ENCODE results near the gene NR1D2. TPM values are rescaled to one million over a fixed set of nuclear protein-coding genes. Genes with fewer than 3 reads are reported as not detected.

The NR1D2 gene
- total RNA-seq, 3 donors from 2014 or later (not counting 1 experiment from before 2014, with no cell fraction given), result 72.5 to 94.2 (median 92.1) TPM

DNA sequence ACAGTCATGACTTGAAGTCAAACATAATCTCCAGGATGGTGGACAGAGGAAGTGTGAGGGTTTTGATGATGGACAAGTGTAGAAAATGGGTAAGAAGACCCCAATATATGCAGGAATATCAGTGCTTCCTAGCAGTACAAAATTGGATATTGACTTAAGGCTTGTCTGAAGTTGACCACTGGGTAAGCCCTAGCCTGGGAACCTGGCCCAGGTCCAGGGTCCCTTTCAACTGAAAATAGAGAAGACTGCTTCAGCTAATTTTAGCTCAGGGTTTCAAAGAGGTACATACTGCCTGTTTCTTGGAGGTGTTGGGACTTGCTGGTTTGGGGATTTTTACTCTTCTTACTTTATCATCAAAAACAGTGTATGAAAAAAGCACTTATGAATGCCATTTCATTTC is 4.7 kb downstream of the NR1D2 start:
- peak overlapping the region; percentile 20 for H3K27ac ChIP-seq (ENCODE audit: low read length)
- Mint-ChIP-seq H3K4me3 (peak overlapping the region; percentile 77), H3K9me3 (no peaks in the 10 kb centered on the region), H3K27me3 (ENCODE audit: low read depth in 2 of 2) (no peaks in the 10 kb centered on the region), H3K36me3 (no peaks in the 10 kb centered on the region), H3K27ac (peak overlapping the region; percentile 81 to 89), H3K4me1 (peaks cover 56 to 57% of the 10 kb centered on the region in 2 donors)
- peaks cover 4% of the 10 kb centered on the region for H3K36me3 ChIP-seq (ENCODE audit: control insufficient read depth, insufficient read depth, low read length)
- H3K4me1 ChIP-seq (ENCODE audit: control insufficient read depth, insufficient read depth, low read length), result peaks cover 12% of the 10 kb centered on the region
- no peak overlapping the region for H3K4me3 ChIP-seq (ENCODE audit: low read length)
- ATAC-seq (no peak), DNase-seq (no peak)
- intact Hi-C loops (cut with micrococcal nuclease), result loop anchor here (10.0 kb wide), 1 partner anchor 145 kb away; the partner anchor contains the start of gene UBE2E1
- H3K27me3 ChIP-seq (ENCODE audit: control insufficient read depth, insufficient read depth, low read length), result no peaks in the 10 kb centered on the region
- H3K9me3 ChIP-seq (ENCODE audit: control insufficient read depth, insufficient read depth, low read length), result no peaks in the 10 kb centered on the region
- TF ChIP-seq, protein P1, sequence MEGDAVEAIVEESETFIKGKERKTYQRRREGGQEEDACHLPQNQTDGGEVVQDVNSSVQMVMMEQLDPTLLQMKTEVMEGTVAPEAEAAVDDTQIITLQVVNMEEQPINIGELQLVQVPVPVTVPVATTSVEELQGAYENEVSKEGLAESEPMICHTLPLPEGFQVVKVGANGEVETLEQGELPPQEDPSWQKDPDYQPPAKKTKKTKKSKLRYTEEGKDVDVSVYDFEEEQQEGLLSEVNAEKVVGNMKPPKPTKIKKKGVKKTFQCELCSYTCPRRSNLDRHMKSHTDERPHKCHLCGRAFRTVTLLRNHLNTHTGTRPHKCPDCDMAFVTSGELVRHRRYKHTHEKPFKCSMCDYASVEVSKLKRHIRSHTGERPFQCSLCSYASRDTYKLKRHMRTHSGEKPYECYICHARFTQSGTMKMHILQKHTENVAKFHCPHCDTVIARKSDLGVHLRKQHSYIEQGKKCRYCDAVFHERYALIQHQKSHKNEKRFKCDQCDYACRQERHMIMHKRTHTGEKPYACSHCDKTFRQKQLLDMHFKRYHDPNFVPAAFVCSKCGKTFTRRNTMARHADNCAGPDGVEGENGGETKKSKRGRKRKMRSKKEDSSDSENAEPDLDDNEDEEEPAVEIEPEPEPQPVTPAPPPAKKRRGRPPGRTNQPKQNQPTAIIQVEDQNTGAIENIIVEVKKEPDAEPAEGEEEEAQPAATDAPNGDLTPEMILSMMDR (IDR thresholded peaks at IDR 0.05), result no peak

- peaks cover 11% of the 10 kb centered on the region for H3K4me1 ChIP-seq (ENCODE audit: control insufficient read depth, insufficient read depth, low read length)
- H3K4me3 ChIP-seq (ENCODE audit: low read length), result no peak overlapping the region
- Mint-ChIP-seq H3K4me3 (peak overlapping the region; percentile 77), H3K27me3 (ENCODE audit: low read depth in 2 of 2) (no peaks in the 10 kb centered on the region), H3K27ac (peak overlapping the region; percentile 81 to 89), H3K36me3 (no peaks in the 10 kb centered on the region), H3K9me3 (no peaks in the 10 kb centered on the region), H3K4me1 (peaks cover 58 to 59% of the 10 kb centered on the region in 2 donors)
- DNase-seq, result peak in 1 of 2 donors; percentile 24
- intact Hi-C loops (cut with micrococcal nuclease), result no loop called here
- no peak for ATAC-seq
- TF ChIP-seq, protein P1 (IDR thresholded peaks at IDR 0.05), result no peak
- H3K9me3 ChIP-seq (ENCODE audit: control insufficient read depth, insufficient read depth, low read length), result no peaks in the 10 kb centered on the region
- peak overlapping the region; percentile 20 for H3K27ac ChIP-seq (ENCODE audit: low read length)
- peaks cover 6% of the 10 kb centered on the region for H3K36me3 ChIP-seq (ENCODE audit: control insufficient read depth, insufficient read depth, low read length)
- no peaks in the 10 kb centered on the region for H3K27me3 ChIP-seq (ENCODE audit: control insufficient read depth, insufficient read depth, low read length)
Observed at GRCh38 chr3:23950293-23950692, 5.2 kb downstream of the NR1D2 start.

DNA sequence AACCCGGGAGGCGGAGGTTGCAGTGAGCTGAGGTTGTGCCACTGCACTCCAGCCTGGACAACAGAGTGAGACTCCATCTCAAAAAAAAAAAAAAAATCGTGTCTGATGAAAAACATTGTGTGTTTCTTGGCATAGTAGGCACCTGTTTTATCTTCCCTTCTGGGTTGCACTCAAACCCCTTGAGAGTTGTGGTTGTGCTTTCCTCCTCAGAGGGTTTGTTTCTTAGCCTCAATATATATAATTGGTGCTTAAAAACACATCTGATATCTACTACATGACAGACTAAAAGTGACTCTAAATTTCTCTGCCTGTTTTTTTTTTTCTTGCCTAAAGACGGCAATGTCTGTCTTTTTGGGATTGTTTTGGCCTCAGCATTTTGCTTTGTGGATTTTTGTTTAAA is 7.6 kb downstream of the NR1D2 start:
- Mint-ChIP-seq H3K27ac (no peak overlapping the region), H3K9me3 (no peaks in the 10 kb centered on the region), H3K27me3 (ENCODE audit: low read depth in 2 of 2) (no peaks in the 10 kb centered on the region), H3K36me3 (no peaks in the 10 kb centered on the region), H3K4me1 (peaks cover 53 to 57% of the 10 kb centered on the region in 2 donors), H3K4me3 (no peak overlapping the region)
- DNase-seq, result no peak
- peaks cover 11% of the 10 kb centered on the region for H3K36me3 ChIP-seq (ENCODE audit: control insufficient read depth, insufficient read depth, low read length)
- intact Hi-C loops (cut with micrococcal nuclease), result no loop called here
- no peak overlapping the region for H3K27ac ChIP-seq (ENCODE audit: low read length)
- H3K27me3 ChIP-seq (ENCODE audit: control insufficient read depth, insufficient read depth, low read length), result no peaks in the 10 kb centered on the region
- WGBS (ENCODE audit: insufficient coverage), result 62% methylated on average over 4 of the region's 4 CpGs
- H3K4me3 ChIP-seq (ENCODE audit: low read length), result no peak overlapping the region
- H3K9me3 ChIP-seq (ENCODE audit: control insufficient read depth, insufficient read depth, low read length), result no peaks in the 10 kb centered on the region
- ATAC-seq, result no peak
- TF ChIP-seq, protein P1 (IDR thresholded peaks at IDR 0.05), result no peak
- peaks cover 3% of the 10 kb centered on the region for H3K4me1 ChIP-seq (ENCODE audit: control insufficient read depth, insufficient read depth, low read length)

- peaks cover 3% of the 10 kb centered on the region for H3K4me1 ChIP-seq (ENCODE audit: control insufficient read depth, insufficient read depth, low read length)
- no peaks in the 10 kb centered on the region for H3K9me3 Mint-ChIP-seq
- no peak overlapping the region for H3K4me3 Mint-ChIP-seq
- H3K36me3 ChIP-seq (ENCODE audit: control insufficient read depth, insufficient read depth, low read length), result peaks cover 11% of the 10 kb centered on the region
- H3K36me3 Mint-ChIP-seq, result no peaks in the 10 kb centered on the region
- peaks cover 45 to 51% of the 10 kb centered on the region in 2 donors for H3K4me1 Mint-ChIP-seq
- H3K27me3 Mint-ChIP-seq (ENCODE audit: low read depth in 2 of 2), result no peaks in the 10 kb centered on the region
- TF ChIP-seq, protein P1 (IDR thresholded peaks at IDR 0.05), result no peak
- ATAC-seq, result peak in 1 of 3 donors; percentile 2
- intact Hi-C loops (cut with micrococcal nuclease), result no loop called here
- H3K27ac ChIP-seq (ENCODE audit: low read length), result no peak overlapping the region
- H3K4me3 ChIP-seq (ENCODE audit: low read length), result no peak overlapping the region
- no peaks in the 10 kb centered on the region for H3K27me3 ChIP-seq (ENCODE audit: control insufficient read depth, insufficient read depth, low read length)
- WGBS (ENCODE audit: insufficient coverage), result no CpG with 5 or more reads among the region's 1 CpG
- H3K9me3 ChIP-seq (ENCODE audit: control insufficient read depth, insufficient read depth, low read length), result no peaks in the 10 kb centered on the region
- no peak for DNase-seq
- H3K27ac Mint-ChIP-seq, result no peak overlapping the region
Observed at GRCh38 chr3:23953523-23953922, 8.4 kb downstream of the NR1D2 start.
